ENCODE data around the gene PIGC.
"Not testable (repeated sequence)": the region's sequence is repeated elsewhere in the genome, so short reads cannot be mapped to it uniquely, and the experiment has no call there.

Gene PIGC

GRCh38 chr1:172465617-172466016, 21.7 kb upstream of the PIGC start:
- no peak for DNase-seq

- DNase-seq, result no peak
Measured at GRCh38 chr1:172460887-172461315, 17.0 kb upstream of the PIGC start.

- no peak for DNase-seq
Measured at GRCh38 chr1:172460177-172460576, 16.3 kb upstream of the PIGC start.

- DNase-seq, result no peak
Measured at GRCh38 chr1:172457479-172458130, 13.7 kb upstream of the PIGC start.

GRCh38 chr1:172456344-172456769, 12.5 kb upstream of the PIGC start:
- DNase-seq, result no peak

GRCh38 chr1:172455451-172455850, 11.6 kb upstream of the PIGC start:
- no peak for DNase-seq

GRCh38 chr1:172453607-172454006, 9.7 kb upstream of the PIGC start:
- no peak for DNase-seq

- DNase-seq, result no peak
Measured at GRCh38 chr1:172453153-172453545, 9.3 kb upstream of the PIGC start.

GRCh38 chr1:172452536-172453152, 8.8 kb upstream of the PIGC start:
- DNase-seq, result no peak

GRCh38 chr1:172451002-172451443, 7.2 kb upstream of the PIGC start:
- no peak for DNase-seq

- DNase-seq, result peak; percentile 50
Measured at GRCh38 chr1:172450524-172450885, 6.6 kb upstream of the PIGC start.

GRCh38 chr1:172449585-172450523, 6.0 kb upstream of the PIGC start:
- DNase-seq, result peak; percentile 46

- no peak for DNase-seq
Measured at GRCh38 chr1:172448995-172449584, 5.2 kb upstream of the PIGC start.

- DNase-seq, result no peak
Measured at GRCh38 chr1:172447641-172448040, 3.8 kb upstream of the PIGC start.

GRCh38 chr1:172446547-172446946, 2.7 kb upstream of the PIGC start:
- no peak for DNase-seq

GRCh38 chr1:172442843-172443565, 865 bp downstream of the PIGC start:
- no peak for DNase-seq

- DNase-seq, result no peak
Measured at GRCh38 chr1:172442404-172442803, 1.5 kb downstream of the PIGC start.

GRCh38 chr1:172437183-172437582, 6.7 kb downstream of the PIGC start:
- DNase-seq, result not testable (repeated sequence)

GRCh38 chr1:172431721-172432192, 12.1 kb downstream of the PIGC start:
- DNase-seq, result peak; percentile 8

- DNase-seq, result no peak
Measured at GRCh38 chr1:172431204-172431603, 12.7 kb downstream of the PIGC start.

GRCh38 chr1:172430128-172430454, 13.8 kb downstream of the PIGC start:
- DNase-seq, result no peak

GRCh38 chr1:172429331-172430127, 14.3 kb downstream of the PIGC start:
- DNase-seq, result peak; percentile 53

Data from NCI-H345 (cell line).